ENCODE results near the gene CCDC93.
A peak's percentile ranks its signal among the peaks of the same experiment; 100 is the strongest.

Gene CCDC93

DNA sequence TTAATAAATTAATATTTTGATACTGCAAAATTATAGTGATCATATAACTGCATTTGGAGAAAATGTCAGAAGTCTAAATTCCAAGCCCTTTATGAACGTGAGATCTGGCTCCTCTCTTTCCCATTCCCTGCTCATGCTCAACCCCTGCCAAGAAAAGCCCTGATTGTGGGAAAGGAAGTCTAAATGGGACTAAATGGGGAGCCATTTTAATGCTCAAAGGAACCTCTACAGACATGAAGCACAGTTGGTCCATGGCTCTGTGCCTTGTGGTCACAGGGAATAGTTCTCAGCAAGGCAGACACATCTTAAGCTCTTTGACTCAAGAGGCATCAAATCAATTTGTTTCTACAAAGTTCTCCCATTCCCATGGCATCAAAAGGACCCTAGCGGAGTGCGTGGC lies 45.1 kb upstream of the CCDC93 start:
- Mint-ChIP-seq H3K9me3 (no peaks in the 10 kb centered on the region), H3K27me3 (ENCODE audit: low read depth, poor library complexity) (peaks cover 3% of the 10 kb centered on the region), H3K4me1 (peaks cover 38% of the 10 kb centered on the region), H3K27ac (no peak overlapping the region), H3K36me3 (ENCODE audit: low read depth) (no peaks in the 10 kb centered on the region), H3K4me3 (no peak overlapping the region)
- no peak for DNase-seq
- TF ChIP-seq, protein P1, sequence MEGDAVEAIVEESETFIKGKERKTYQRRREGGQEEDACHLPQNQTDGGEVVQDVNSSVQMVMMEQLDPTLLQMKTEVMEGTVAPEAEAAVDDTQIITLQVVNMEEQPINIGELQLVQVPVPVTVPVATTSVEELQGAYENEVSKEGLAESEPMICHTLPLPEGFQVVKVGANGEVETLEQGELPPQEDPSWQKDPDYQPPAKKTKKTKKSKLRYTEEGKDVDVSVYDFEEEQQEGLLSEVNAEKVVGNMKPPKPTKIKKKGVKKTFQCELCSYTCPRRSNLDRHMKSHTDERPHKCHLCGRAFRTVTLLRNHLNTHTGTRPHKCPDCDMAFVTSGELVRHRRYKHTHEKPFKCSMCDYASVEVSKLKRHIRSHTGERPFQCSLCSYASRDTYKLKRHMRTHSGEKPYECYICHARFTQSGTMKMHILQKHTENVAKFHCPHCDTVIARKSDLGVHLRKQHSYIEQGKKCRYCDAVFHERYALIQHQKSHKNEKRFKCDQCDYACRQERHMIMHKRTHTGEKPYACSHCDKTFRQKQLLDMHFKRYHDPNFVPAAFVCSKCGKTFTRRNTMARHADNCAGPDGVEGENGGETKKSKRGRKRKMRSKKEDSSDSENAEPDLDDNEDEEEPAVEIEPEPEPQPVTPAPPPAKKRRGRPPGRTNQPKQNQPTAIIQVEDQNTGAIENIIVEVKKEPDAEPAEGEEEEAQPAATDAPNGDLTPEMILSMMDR (IDR thresholded peaks at IDR 0.05) = no peak

GRCh38 chr2:118056801-118057200 lies 42.9 kb upstream of the CCDC93 start:
- TF ChIP-seq, protein P1 (IDR thresholded peaks at IDR 0.05) = no peak
- H3K4me3 Mint-ChIP-seq = no peak overlapping the region
- no peaks in the 10 kb centered on the region for H3K27me3 Mint-ChIP-seq (ENCODE audit: low read depth, poor library complexity)
- DNase-seq = no peak
- peaks cover 52% of the 10 kb centered on the region for H3K4me1 Mint-ChIP-seq
- H3K9me3 Mint-ChIP-seq = no peaks in the 10 kb centered on the region
- no peak overlapping the region for H3K27ac Mint-ChIP-seq
- no peaks in the 10 kb centered on the region for H3K36me3 Mint-ChIP-seq (ENCODE audit: low read depth)

- Mint-ChIP-seq H3K9me3 (no peaks in the 10 kb centered on the region), H3K27me3 (ENCODE audit: low read depth, poor library complexity) (no peaks in the 10 kb centered on the region), H3K36me3 (ENCODE audit: low read depth) (no peaks in the 10 kb centered on the region), H3K4me3 (no peak overlapping the region), H3K4me1 (peaks cover 55% of the 10 kb centered on the region), H3K27ac (no peak overlapping the region)
- TF ChIP-seq, protein P1 (IDR thresholded peaks at IDR 0.05) = no peak
- no peak for DNase-seq
Measured at GRCh38 chr2:118056165-118056534, 42.3 kb upstream of the CCDC93 start.

DNA sequence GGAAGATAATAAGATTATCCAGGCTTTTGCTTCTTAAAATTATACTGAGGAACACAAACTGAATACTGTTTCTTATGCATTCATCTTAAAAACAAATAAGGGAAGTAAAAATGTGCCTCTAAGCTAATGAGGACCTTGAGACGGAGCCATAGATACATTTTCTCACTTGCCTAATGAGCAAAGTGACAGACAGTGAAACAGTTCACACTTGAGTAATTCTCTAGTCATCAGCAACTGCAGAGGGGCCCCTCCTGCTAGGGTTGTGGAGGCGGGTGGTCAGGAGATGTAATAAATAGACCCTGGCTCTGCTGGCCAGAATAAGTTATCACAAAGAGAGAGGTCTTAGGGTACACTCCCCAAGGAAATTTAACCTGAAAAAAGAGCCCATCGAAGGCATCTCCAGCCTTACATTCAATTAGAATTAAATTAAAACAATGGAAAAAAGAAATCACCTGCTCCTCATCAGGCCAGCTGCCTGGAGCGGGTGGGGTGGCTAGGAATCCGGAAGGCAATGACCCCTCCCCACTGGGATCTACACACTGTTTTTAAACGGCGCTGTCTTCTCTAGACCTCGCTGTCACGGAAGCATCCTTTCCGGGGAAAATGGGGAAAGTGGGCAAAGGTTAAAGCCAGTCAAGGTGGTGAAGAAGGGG lies 41.8 kb upstream of the CCDC93 start:
- H3K27ac Mint-ChIP-seq = peak overlapping the region; percentile 24
- H3K36me3 Mint-ChIP-seq (ENCODE audit: low read depth) = no peaks in the 10 kb centered on the region
- TF ChIP-seq, protein P1 (IDR thresholded peaks at IDR 0.05) = no peak
- peak overlapping the region; percentile 16 for H3K4me3 Mint-ChIP-seq
- no peaks in the 10 kb centered on the region for H3K9me3 Mint-ChIP-seq
- H3K27me3 Mint-ChIP-seq (ENCODE audit: low read depth, poor library complexity) = no peaks in the 10 kb centered on the region
- peak; percentile 21 for DNase-seq
- peaks cover 58% of the 10 kb centered on the region for H3K4me1 Mint-ChIP-seq

GRCh38 chr2:118054213-118055008 lies 40.5 kb upstream of the CCDC93 start:
- TF ChIP-seq, protein P1 (IDR thresholded peaks at IDR 0.05) = no peak
- DNase-seq = no peak
- Mint-ChIP-seq H3K27ac (no peak overlapping the region), H3K9me3 (no peaks in the 10 kb centered on the region), H3K4me1 (peaks cover 71% of the 10 kb centered on the region), H3K36me3 (ENCODE audit: low read depth) (no peaks in the 10 kb centered on the region), H3K4me3 (no peak overlapping the region), H3K27me3 (ENCODE audit: low read depth, poor library complexity) (no peaks in the 10 kb centered on the region)

Measured in nephron progenitor cell (in vitro differentiated cells).